Nephron (organoid): Measurements from ENCODE around the gene OSBPL10.

Experiments used
- H3K27ac Mint-ChIP-seq, 3 experiments: 2 replicates each; pipeline ENCODE4 v1.8.0; 2020; ENCODE audit warnings: mixed read lengths in 3 of 3, mild to moderate bottlenecking in 2 of 3, moderate library complexity in 1 of 3
- H3K27me3 Mint-ChIP-seq: 2 replicates; pipeline ENCODE4 v1.8.0; 2021; ENCODE audit warnings: low read depth, mild to moderate bottlenecking, moderate library complexity, mixed read lengths
- H3K36me3 Mint-ChIP-seq: 2 replicates; pipeline ENCODE4 v1.8.0; 2020; ENCODE audit warnings: low read depth, mixed read lengths
- H3K4me1 Mint-ChIP-seq: 2 replicates; pipeline ENCODE4 v1.8.0; 2020; ENCODE audit warnings: mixed read lengths
- H3K4me3 Mint-ChIP-seq, 3 experiments: 2 replicates each; pipeline ENCODE4 v1.8.0; 2020; ENCODE audit warnings: mild to moderate bottlenecking in 3 of 3, mixed read lengths in 3 of 3, moderate library complexity in 2 of 3
- H3K9me3 Mint-ChIP-seq: 2 replicates; pipeline ENCODE4 v1.8.0; 2020; ENCODE audit warnings: mixed read lengths
- TF ChIP-seq, protein P1 (sequence below), 3 experiments: fragments of 200-600 bp; sonication (generic); IDR thresholded peaks; one replicate each; pipeline ENCODE4 v1.5.0; 2021; ENCODE audit warnings: antibody characterized with exemption in 3 of 3; ENCODE audit not compliant: unreplicated experiment in 3 of 3

The OSBPL10 gene

DNA sequence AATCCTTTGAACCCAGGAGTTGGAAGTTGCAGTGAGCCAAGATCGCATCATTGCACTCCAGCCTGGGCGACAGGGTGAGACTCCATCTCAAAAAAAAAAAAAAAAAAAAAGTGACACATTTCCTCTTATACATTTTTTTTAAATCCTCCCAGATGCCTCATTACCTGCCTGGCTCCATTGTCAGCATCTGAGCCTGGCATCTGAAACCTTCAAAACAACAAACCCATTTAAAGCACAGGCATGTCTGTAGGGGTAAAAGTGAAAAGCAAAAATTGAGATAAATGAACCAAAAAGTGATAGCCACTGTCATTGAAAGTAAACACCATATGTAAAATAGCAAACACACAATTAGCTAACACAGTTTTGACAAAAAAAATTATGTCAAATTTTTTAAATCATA is 38.6 kb downstream of the OSBPL10 start:
- Mint-ChIP-seq H3K9me3 (no peaks in the 10 kb centered on the region), H3K4me3 (no peak overlapping the region), H3K36me3 (no peaks in the 10 kb centered on the region), H3K27me3 (peaks cover 5% of the 10 kb centered on the region), H3K4me1 (peaks cover 26% of the 10 kb centered on the region), H3K27ac (no peak overlapping the region)
- TF ChIP-seq, protein P1, sequence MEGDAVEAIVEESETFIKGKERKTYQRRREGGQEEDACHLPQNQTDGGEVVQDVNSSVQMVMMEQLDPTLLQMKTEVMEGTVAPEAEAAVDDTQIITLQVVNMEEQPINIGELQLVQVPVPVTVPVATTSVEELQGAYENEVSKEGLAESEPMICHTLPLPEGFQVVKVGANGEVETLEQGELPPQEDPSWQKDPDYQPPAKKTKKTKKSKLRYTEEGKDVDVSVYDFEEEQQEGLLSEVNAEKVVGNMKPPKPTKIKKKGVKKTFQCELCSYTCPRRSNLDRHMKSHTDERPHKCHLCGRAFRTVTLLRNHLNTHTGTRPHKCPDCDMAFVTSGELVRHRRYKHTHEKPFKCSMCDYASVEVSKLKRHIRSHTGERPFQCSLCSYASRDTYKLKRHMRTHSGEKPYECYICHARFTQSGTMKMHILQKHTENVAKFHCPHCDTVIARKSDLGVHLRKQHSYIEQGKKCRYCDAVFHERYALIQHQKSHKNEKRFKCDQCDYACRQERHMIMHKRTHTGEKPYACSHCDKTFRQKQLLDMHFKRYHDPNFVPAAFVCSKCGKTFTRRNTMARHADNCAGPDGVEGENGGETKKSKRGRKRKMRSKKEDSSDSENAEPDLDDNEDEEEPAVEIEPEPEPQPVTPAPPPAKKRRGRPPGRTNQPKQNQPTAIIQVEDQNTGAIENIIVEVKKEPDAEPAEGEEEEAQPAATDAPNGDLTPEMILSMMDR (IDR thresholded peaks at IDR 0.05; ENCODE audit: unreplicated experiment in 3 of 3), result no peak

DNA sequence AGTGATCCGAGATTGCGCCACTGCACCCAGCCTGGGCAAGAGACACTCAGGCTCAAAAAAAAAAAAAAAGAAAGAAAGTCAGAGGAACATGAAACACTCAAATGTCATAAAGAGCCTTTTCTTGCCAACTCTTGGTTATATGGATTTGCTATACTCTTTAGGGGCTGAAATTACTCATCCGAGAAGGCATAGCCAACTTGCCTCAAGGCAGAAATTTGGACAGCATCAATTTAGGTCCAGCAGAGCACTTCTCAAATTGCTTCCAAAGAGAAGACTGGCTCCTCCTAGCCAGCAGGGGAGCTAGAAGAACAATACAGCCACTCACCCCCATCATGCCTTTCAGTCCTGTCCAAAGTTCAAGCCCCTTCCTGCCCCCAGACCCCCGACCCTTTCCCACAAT is 43.8 kb downstream of the OSBPL10 start:
- H3K9me3 Mint-ChIP-seq, result no peaks in the 10 kb centered on the region
- H3K27ac Mint-ChIP-seq, result no peak overlapping the region
- TF ChIP-seq, protein P1 (IDR thresholded peaks at IDR 0.05; ENCODE audit: unreplicated experiment in 3 of 3), result no peak
- H3K4me1 Mint-ChIP-seq, result peaks cover 27% of the 10 kb centered on the region
- H3K27me3 Mint-ChIP-seq, result no peaks in the 10 kb centered on the region
- no peaks in the 10 kb centered on the region for H3K36me3 Mint-ChIP-seq
- H3K4me3 Mint-ChIP-seq, result no peak overlapping the region

DNA sequence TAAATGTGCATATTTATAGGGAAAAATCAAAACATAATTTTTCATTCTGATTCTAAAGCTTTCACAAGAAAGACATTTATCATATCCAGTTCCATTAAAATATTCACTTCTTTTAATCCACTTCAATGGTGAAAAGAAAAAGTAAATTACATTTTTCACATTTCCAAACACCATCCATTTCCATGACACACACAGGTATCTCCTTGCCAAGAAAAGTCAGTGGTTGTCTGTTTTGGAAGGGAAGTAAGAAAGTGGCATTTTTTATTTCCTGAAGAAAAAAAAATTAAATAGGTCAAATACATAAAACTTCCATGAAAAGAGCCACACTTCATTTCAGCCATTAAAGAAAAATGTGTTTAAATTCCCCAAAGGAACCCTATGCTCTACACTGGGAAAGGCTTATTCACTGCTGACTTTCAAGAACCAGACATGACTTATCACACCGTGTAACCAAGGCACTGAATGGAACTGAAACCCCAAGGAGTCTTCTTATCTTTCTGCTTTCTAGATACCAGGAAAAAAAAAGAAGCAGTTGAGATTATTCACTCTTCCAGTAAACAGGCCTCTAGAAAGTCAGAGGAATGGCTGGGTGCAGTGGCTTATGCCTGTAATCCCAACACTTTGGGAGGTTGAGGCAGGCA is 44.5 kb downstream of the OSBPL10 start:
- H3K4me1 Mint-ChIP-seq, result peaks cover 23% of the 10 kb centered on the region
- H3K4me3 Mint-ChIP-seq, result no peak overlapping the region
- no peaks in the 10 kb centered on the region for H3K27me3 Mint-ChIP-seq
- no peaks in the 10 kb centered on the region for H3K9me3 Mint-ChIP-seq
- peak overlapping the region; percentile 41 to 58 (median 46) for H3K27ac Mint-ChIP-seq
- H3K36me3 Mint-ChIP-seq, result no peaks in the 10 kb centered on the region
- TF ChIP-seq, protein P1 (IDR thresholded peaks at IDR 0.05; ENCODE audit: unreplicated experiment in 3 of 3), result no peak

DNA sequence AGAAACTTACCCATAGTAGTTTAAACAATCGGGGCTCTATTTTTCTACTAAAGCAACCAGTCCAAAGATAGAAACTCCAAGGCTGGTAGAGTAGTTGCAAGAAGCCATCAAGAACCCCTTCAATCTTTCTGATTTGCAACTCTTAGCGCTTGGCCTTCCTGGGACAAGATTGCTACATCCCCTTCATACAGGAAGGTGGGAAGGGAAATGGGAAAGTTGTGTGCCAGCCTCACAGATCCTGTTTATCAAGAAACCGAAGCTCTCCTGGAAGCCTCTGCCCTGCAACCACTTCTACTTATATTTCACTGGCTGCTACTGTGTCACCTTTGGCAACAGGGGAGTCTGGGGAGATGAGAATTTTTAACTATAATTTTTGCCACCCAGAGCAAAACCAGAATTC is 46.2 kb downstream of the OSBPL10 start:
- Mint-ChIP-seq H3K4me1 (peaks cover 16% of the 10 kb centered on the region), H3K4me3 (no peak overlapping the region), H3K36me3 (no peaks in the 10 kb centered on the region), H3K9me3 (no peaks in the 10 kb centered on the region), H3K27ac (peak overlapping the region; percentile 24 to 38 (median 37)), H3K27me3 (no peaks in the 10 kb centered on the region)
- TF ChIP-seq, protein P1 (IDR thresholded peaks at IDR 0.05; ENCODE audit: unreplicated experiment in 3 of 3), result no peak

DNA sequence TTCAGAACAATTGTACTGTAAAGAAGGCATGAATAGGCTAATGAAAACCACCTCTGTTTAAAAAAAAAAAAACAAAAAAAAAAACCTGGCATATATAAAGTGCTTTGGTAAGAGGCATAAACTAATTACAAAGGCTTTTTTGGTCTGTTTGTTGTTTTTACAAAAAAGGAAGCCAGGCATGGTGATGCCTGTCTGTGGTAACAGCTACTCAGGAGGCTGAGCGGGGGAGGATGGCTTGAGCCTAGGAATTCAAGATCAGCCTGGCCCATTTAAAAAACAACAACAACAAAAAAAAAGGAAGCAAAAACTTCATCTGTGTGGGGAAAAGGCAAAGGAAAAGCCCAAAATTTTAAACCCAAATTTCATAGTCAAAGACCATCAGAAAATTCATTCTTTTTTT is 47.0 kb downstream of the OSBPL10 start:
- TF ChIP-seq, protein P1 (IDR thresholded peaks at IDR 0.05; ENCODE audit: unreplicated experiment in 3 of 3), result no peak
- H3K27me3 Mint-ChIP-seq, result no peaks in the 10 kb centered on the region
- no peak overlapping the region for H3K4me3 Mint-ChIP-seq
- H3K27ac Mint-ChIP-seq, result peak overlapping the region; percentile 48 to 56 (median 50)
- H3K36me3 Mint-ChIP-seq, result no peaks in the 10 kb centered on the region
- H3K4me1 Mint-ChIP-seq, result peaks cover 16% of the 10 kb centered on the region
- no peaks in the 10 kb centered on the region for H3K9me3 Mint-ChIP-seq

DNA sequence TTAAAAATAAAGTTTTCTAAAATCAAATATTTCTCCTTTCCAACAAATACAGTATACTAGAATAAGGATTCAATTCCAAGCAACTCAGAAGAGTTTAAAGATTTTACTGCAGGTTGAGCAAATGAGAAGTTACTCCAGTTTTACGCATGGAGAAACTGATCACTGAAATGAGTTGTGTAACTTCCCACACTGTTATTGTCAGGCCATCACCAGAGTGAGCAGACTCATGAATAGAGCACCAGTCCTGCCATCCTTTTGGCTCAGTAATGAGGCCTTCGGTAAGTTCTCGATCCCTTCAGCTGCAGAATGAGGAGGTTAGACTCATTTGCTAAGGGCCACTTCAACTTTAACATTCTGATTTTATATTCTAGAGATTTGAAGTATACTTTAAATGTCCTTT is 48.1 kb downstream of the OSBPL10 start:
- TF ChIP-seq, protein P1 (IDR thresholded peaks at IDR 0.05; ENCODE audit: unreplicated experiment in 3 of 3), result no peak
- Mint-ChIP-seq H3K4me1 (peaks cover 16% of the 10 kb centered on the region), H3K27ac (peak overlapping the region in 1 of 3 experiments; percentile 50), H3K9me3 (no peaks in the 10 kb centered on the region), H3K27me3 (no peaks in the 10 kb centered on the region), H3K36me3 (no peaks in the 10 kb centered on the region), H3K4me3 (no peak overlapping the region)
